Measurements from ENCODE around the gene PCDHB12.
"Not testable (repeated sequence)": the region's sequence is repeated elsewhere in the genome, so short reads cannot be mapped to it uniquely, and the experiment has no call there.

The PCDHB12 gene

GRCh38 chr5:141210281-141210680 is 1.8 kb downstream of the PCDHB12 start:
- DNase-seq, result not testable (repeated sequence)

GRCh38 chr5:141210849-141211248 is 2.3 kb downstream of the PCDHB12 start:
- not testable (repeated sequence) for DNase-seq

- peak in 3 of 14 donors; percentile 6 to 12 (median 7) for DNase-seq
These were observed 5.3 kb downstream of the PCDHB12 start, which contains the start of gene PCDHB13 for GRCh38 chr5:141213656-141214339. Gene PCDHB13 (plus strand): TSS chr5:141213919. CDS start chr5:141214124, 205 bp downstream.

GRCh38 chr5:141214583-141214982 is 6.1 kb downstream of the PCDHB12 start:
- DNase-seq, result not testable (repeated sequence)

- DNase-seq, result not testable (repeated sequence)
These were observed 7.0 kb downstream of the PCDHB12 start for GRCh38 chr5:141215504-141215903.

GRCh38 chr5:141216035-141216434 is 7.5 kb downstream of the PCDHB12 start:
- DNase-seq, result not testable (repeated sequence)

GRCh38 chr5:141223112-141223783 is 14.7 kb downstream of the PCDHB12 start, which contains the start of gene PCDHB14:
Gene PCDHB14 (plus strand): TSS chr5:141223343. CDS start chr5:141223506, 163 bp downstream.
- peak in 2 of 14 donors; percentile 1 to 13 for DNase-seq

- not testable (repeated sequence) for DNase-seq
These were observed 16.3 kb downstream of the PCDHB12 start for GRCh38 chr5:141224844-141225243.

GRCh38 chr5:141225421-141225820 is 16.9 kb downstream of the PCDHB12 start:
- DNase-seq, result not testable (repeated sequence)

GRCh38 chr5:141234109-141234667 is 25.7 kb downstream of the PCDHB12 start:
- no peak for DNase-seq

- DNase-seq, result not testable (repeated sequence)
These were observed 27.4 kb downstream of the PCDHB12 start for GRCh38 chr5:141235922-141236321.

- no peak for DNase-seq
These were observed 28.2 kb downstream of the PCDHB12 start for GRCh38 chr5:141236516-141237313.

GRCh38 chr5:141241496-141241895 is 33.0 kb downstream of the PCDHB12 start:
- DNase-seq, result no peak

GRCh38 chr5:141245250-141245717 is 36.8 kb downstream of the PCDHB12 start, which contains the start of gene PCDHB15:
Gene PCDHB15 (plus strand): TSS chr5:141245395. CDS start chr5:141245579, 184 bp downstream.
- DNase-seq, result peak in 3 of 14 donors; percentile 1 to 17 (median 4)

GRCh38 chr5:141246971-141247370 is 38.5 kb downstream of the PCDHB12 start:
- not testable (repeated sequence) for DNase-seq

GRCh38 chr5:141247434-141247833 is 38.9 kb downstream of the PCDHB12 start:
- not testable (repeated sequence) for DNase-seq

GRCh38 chr5:141250576-141250975 is 42.1 kb downstream of the PCDHB12 start:
- DNase-seq, result no peak

GRCh38 chr5:141258464-141258863 is 49.9 kb downstream of the PCDHB12 start:
- DNase-seq, result no peak

- DNase-seq, result no peak
These were observed 50.4 kb downstream of the PCDHB12 start for GRCh38 chr5:141258948-141259347.

- DNase-seq, result no peak
These were observed 52.1 kb downstream of the PCDHB12 start for GRCh38 chr5:141260458-141261237.

- DNase-seq, result no peak
These were observed 52.7 kb downstream of the PCDHB12 start for GRCh38 chr5:141261238-141261546.

Data from C1 segment of cervical spinal cord (tissue), 14 donors.